ENCODE results near the gene TREM2. TPM values are rescaled to one million over a fixed set of nuclear protein-coding genes. Genes with fewer than 3 reads are reported as not detected.
"Not testable (repeated sequence)": the region's sequence is repeated elsewhere in the genome, so short reads cannot be mapped to it uniquely, and the experiment has no call there.

TREM2 gene
- under 1 TPM; 0.47 to 0.90 (median 0.83) TPM for polyA plus RNA-seq (ENCODE audit: insufficient read length in 3 of 3)
- long read RNA-seq, donor 1, result 0 reads
- long read RNA-seq, donor 2, result 0 reads
- long read RNA-seq, donor 3, result 0 reads
- long read RNA-seq, donor 4, partial matches to known transcripts, result 0 of 1 reads
- long read RNA-seq, donor 4, other reads (novel, unspliced or antisense), result 0 of 1 reads
- long read RNA-seq, donor 5, result 0 reads
- long read RNA-seq, donor 6, result 0 reads
- long read RNA-seq, donor 7, result 0 reads
- long read RNA-seq, donor 8, result 0 reads
- long read RNA-seq, donor 9, partial matches to known transcripts, result 0 of 1 reads
- long read RNA-seq, donor 9, other reads (novel, unspliced or antisense), result 0 of 1 reads
- long read RNA-seq, donor 10, result 0 reads
- long read RNA-seq, donor 11, result 0 reads
- long read RNA-seq, donor 12, result 0 reads
- long read RNA-seq, donor 13, partial matches to known transcripts, result 0 of 1 reads
- long read RNA-seq, donor 13, other reads (novel, unspliced or antisense), result 0 of 1 reads
- long read RNA-seq, donor 14, partial matches to known transcripts, result 0 of 1 reads
- long read RNA-seq, donor 14, other reads (novel, unspliced or antisense), result 0 of 1 reads
- long read RNA-seq, donor 15, result 0 reads
- long read RNA-seq, donor 16, result 0 reads

- DNase-seq, result no peak
Observed at GRCh38 chr6:41162687-41163418, at the start of gene TREM2. Gene TREM2 (minus strand): TSS chr6:41163116. CDS start chr6:41163082, 34 bp downstream.

DNA sequence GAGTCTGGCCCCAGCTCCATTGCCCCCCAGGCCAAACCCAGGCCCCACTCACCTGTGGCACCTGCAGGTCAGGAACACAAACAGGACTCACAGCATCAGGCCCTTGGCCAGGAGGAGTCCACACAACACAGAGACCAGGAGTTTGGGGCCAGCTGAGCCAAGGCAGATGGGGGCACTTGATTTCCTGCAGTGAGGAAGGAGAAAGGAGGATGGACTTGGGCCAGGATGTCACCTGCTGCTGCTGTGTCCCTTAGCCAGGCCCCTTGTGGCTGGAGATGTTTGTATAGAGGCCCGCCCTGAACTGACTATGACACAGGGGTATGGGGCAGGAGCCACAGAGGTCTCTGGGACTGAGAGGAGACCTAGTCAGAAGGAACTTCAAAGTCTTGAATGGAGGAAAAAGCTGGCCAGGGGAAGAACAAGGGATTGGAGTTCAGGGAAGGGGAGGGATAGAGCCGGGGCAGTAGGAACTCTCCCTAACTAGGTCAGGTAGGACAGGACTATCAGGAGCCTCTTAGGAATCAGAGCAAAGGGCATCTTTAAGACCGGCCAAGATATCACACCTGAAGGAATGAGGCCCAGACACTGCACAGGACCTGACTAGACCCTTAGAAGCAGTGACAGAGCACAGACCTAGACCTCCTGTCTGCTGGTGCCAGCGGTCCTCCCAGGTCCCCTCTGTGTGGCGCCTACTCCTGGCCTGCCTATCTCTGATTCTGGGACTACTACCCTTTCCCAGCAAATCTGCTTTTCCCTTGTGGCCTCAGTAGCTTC is 46.8 kb upstream of the TREM2 start:
- no peak for DNase-seq

- DNase-seq, result no peak
Observed at GRCh38 chr6:41208439-41209106, 45.7 kb upstream of the TREM2 start.

DNA sequence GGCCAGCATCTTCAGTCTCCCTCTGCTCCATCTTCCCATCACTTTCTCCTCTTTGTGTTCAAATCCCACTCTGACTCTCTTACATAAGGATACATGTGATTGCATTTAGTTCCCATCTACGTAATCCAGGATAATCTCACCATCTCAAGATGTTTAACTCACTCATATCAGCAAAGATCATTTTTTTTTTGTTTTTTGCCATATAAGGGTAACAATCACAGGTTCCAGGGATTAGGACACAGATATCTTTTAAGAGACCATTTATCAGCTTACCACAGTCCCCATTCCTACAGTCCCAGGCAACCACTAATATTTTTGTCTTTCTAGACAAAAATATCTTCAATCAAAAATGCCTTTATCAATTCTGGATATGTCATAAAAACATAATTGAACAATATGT is 41.2 kb upstream of the TREM2 start:
- no peak for DNase-seq

DNA sequence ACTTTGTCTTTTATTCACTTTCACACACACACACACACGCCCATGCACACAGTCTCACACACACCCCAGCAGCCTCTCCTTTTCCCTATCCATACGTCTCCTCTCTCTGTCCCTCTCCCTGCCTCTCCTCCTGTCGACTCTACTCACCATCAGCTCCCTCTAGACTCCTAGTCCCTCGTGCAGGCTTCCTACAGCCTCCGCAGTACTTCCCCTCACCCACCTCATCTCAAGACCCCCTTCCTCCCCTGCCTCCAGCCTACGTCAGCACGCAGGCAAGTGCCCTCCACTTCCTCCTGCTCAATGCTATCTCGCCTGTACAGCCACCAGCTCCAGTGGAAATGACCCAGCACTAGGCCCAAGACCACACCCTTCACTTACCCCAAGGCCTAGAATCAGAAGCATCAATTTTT is 38.9 kb upstream of the TREM2 start:
- DNase-seq, result no peak

- DNase-seq, result no peak
Observed at GRCh38 chr6:41200901-41201763, 38.2 kb upstream of the TREM2 start, which contains the start of gene TREML2. Gene TREML2 (minus strand): TSS chr6:41201149. CDS start chr6:41201008, 141 bp downstream.

GRCh38 chr6:41200296-41200900 is 37.5 kb upstream of the TREM2 start:
- DNase-seq, result no peak

DNA sequence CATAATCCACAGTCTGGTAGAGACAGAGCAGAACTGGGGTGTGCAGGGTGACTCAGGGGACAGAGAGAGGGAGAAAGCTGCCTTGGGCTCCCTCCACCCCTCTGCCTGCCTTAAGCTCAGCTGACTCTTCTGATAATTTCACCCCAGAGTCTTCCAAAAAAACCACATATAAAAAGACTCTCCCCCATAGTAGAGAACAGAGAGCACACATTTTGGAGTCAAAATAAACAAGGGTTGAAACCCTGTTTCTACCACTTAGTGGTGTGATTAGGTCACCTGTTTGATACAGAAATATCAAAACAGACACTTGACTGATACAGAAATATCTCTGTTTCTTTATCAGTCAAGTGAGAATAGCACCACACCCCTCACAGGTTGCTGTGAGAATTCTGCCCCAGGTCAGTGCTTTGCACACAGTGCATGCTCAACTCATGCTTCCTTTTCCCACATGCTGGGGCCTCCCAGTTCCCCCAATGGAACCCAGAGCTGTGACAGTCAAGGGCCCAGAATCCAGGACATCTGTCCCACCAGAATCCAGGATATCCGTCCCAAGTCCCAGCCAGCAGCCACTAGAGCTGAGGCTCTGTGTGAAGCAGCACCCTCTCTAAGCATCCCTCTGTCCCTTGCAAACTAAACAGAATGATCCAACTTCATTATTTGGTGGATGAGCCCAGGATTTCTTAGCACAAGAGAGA is 36.8 kb upstream of the TREM2 start:
- no peak for DNase-seq

- no peak for DNase-seq
Observed at GRCh38 chr6:41197234-41197633, 34.3 kb upstream of the TREM2 start.

DNA sequence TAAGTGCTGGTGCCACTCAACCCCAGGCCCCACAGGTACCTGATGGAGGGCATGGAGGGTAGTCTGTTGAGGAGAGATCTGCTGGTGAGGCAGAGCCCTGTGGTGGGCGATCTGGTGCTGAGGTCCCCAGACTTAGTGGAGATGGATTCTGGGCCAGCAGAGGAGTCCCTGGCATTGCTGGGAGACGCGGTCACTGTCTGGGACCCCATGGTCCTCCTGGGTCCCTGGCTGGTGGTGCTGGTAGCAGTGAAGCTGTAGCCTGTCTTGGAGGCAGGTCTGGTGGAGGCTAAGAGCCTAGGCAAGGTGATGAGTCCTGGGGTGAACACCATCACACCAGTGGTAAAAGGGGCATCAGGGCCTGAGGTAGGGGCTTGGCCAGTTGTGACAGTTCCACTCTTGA is 31.5 kb upstream of the TREM2 start:
- DNase-seq, result no peak

DNA sequence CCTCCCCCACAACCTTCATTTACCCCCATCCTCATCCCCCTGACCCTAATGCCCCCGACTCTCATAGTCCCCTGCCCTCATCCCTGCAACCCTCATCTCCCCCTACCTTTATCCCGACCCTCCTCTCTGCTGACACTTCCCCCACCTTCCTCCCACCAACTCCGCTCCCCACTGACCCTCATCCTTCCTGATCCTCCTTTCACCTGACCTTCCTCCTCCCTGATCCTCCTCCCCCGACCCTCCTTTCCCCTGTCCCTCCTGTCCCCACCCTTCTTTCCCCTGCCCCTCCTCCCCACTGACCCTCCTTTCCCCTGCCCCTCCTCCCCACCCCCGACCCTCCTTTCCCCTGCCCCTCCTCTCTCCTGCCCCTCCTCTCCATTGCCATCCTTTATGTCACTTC is 31.0 kb upstream of the TREM2 start:
- DNase-seq, result no peak

DNA sequence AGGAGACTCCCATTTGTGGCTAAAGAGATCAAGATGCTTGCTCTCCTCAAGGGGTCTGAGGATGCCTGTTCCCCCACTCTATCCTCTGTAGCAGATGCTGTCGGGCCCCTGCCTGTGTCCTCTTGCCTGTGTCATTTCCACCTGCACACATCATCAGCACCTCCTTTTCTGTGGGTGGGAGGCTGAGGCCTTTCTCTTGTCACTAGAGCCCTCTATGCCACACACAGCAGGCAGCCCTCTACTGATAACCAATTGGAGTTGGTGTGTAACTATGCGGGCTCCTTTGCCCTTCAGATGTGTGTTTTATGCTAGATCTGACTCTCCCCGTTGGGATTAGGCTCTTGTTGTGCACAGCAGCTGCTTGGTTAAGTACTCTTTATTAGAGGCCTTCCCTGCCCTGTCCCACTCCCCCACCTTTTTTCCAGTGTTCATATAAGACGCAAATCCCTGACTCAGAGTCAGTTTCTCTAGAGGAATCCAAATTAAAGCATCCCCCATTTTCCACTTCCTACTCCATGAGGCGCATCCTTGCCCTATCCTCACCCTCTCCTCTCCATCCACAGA is 30.3 kb upstream of the TREM2 start:
- DNase-seq, result no peak

GRCh38 chr6:41191569-41191968 is 28.7 kb upstream of the TREM2 start:
- no peak for DNase-seq

DNA sequence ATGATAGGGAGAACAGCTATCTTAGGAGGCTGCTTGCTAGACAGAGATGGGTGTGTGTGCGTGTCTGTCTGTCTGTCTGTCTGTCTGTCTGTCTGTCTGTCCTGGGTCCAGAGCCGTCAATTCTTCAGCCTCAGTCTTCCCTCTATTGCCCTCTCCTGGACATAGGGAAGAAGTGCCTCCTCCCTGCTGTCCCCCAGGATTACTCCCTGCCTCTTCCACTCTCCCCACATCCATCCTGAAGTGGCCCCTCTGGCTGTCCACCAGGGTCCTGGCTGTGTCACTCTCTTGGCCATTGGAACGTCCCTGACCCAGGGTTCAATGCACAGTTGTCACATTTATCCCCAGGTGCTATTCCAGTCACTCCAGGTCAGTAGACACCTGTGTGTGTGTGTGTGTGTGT is 27.9 kb upstream of the TREM2 start:
- DNase-seq, result no peak

DNA sequence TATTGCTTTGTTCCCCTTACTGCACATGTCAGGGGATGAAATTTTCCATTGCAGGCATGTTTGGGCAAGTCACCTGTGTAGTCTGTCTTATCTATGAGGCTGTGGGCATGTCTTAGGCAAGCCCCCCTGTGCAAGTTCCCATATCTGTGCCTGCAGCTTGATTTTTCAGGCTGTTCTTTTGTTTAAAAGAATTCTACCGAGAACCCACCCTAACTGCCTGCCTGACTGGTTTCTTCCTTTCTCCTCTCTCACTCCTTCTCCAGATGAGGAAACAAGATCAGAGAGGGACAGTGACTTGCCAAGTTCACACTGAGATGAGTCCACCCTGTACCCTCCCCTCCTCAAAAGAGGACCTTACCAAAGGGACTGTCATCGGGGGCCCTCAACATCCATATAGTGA is 27.1 kb upstream of the TREM2 start:
- DNase-seq, result no peak

- not testable (repeated sequence) for DNase-seq
Observed at GRCh38 chr6:41189046-41189445, 26.1 kb upstream of the TREM2 start.

GRCh38 chr6:41187924-41188886 is 25.3 kb upstream of the TREM2 start:
- DNase-seq, result no peak
